SU-DHL-6 (cell line): ENCODE measurements around the gene TMEM151A.

Experiments
- H2AFZ ChIP-seq: fragments of 200-600 bp; sonication (generic); 2 replicates; pipeline ENCODE4 v1.6.1; 2014; ENCODE audit warnings: low read depth, mild to moderate bottlenecking, moderate library complexity, mixed read lengths, antibody characterized with exemption, low read length; ENCODE audit not compliant: severe bottlenecking
- H3F3A ChIP-seq: fragments of 200-600 bp; shearing (Covaris generic); 2 replicates; pipeline ENCODE4 v1.6.0; 2016; ENCODE audit warnings: antibody characterized with exemption, mild to moderate bottlenecking; ENCODE audit not compliant: insufficient read depth
- H3K27ac ChIP-seq: fragments of 200-600 bp; sonication (generic); 2 replicates; pipeline ENCODE4 v1.5.1; 2016; ENCODE audit warnings: low read depth, mild to moderate bottlenecking, low read length, moderate library complexity, mixed read lengths
- H3K27me3 ChIP-seq: fragments of 200-600 bp; sonication (generic), shearing (Covaris generic); 2 replicates; pipeline ENCODE4 v1.6.0; 2014; ENCODE audit warnings: mild to moderate bottlenecking, low read length
- H3K36me3 ChIP-seq: fragments of 200-600 bp; sonication (generic); 2 replicates; pipeline ENCODE4 v1.6.1; 2014; ENCODE audit warnings: mild to moderate bottlenecking, low read length, mixed read lengths
- H3K4me2 ChIP-seq: fragments of 300-600, 200-600 bp; shearing (Covaris generic), sonication (generic); 2 replicates; pipeline ENCODE4 v1.6.0; 2014; ENCODE audit warnings: low read length, low read depth, mild to moderate bottlenecking; ENCODE audit not compliant: poor library complexity, severe bottlenecking
- H3K4me3 ChIP-seq: fragments of 200-600 bp; sonication (generic); 2 replicates; pipeline ENCODE4 v1.5.1; 2014; ENCODE audit warnings: antibody characterized with exemption, low read length, mild to moderate bottlenecking, mixed read lengths; ENCODE audit not compliant: insufficient read depth, poor library complexity, severe bottlenecking
- H3K79me2 ChIP-seq: fragments of 200-600 bp; sonication (generic); 2 replicates; pipeline ENCODE4 v1.6.1; 2014; ENCODE audit warnings: mild to moderate bottlenecking, low read length, moderate library complexity; ENCODE audit not compliant: insufficient read depth
- H3K9ac ChIP-seq: fragments of 200-600 bp; sonication (generic); 2 replicates; pipeline ENCODE4 v1.7.0; 2014; ENCODE audit warnings: mild to moderate bottlenecking, low read length
- H3K9me2 ChIP-seq: fragments of 200-600 bp; sonication (generic); replicated peaks from 2 replicates; pipeline ENCODE4 v1.6.1; 2014; ENCODE audit warnings: low read length; ENCODE audit not compliant: insufficient read depth
- H3K9me3 ChIP-seq: fragments of 200-600 bp; sonication (generic); 2 replicates; pipeline ENCODE4 v1.6.1; 2014; ENCODE audit warnings: low read length, mixed read lengths; ENCODE audit not compliant: insufficient read depth
- H4K20me1 ChIP-seq: fragments of 200-600 bp; sonication (generic); 2 replicates; pipeline ENCODE4 v1.6.1; 2014; ENCODE audit warnings: low read depth, mild to moderate bottlenecking, antibody characterized with exemption, low read length, moderate library complexity, mixed read lengths
- CTCF ChIP-seq: fragments of 200-600 bp; sonication (generic); IDR thresholded peaks from one replicate; pipeline ENCODE4 v1.5.1; 2017; ENCODE audit warnings: antibody characterized with exemption, mild to moderate bottlenecking, low read length, moderate library complexity; ENCODE audit not compliant: insufficient read depth, poor library complexity, severe bottlenecking
- EZH2phosphoT487 ChIP-seq: fragments of 200-600 bp; sonication (generic), shearing (Covaris generic); conservative IDR thresholded peaks from 2 replicates; pipeline ENCODE4 v1.6.1; 2018; ENCODE audit warnings: mild to moderate bottlenecking, antibody characterized with exemption, low read length, moderate library complexity, mixed read lengths

The TMEM151A gene

DNA sequence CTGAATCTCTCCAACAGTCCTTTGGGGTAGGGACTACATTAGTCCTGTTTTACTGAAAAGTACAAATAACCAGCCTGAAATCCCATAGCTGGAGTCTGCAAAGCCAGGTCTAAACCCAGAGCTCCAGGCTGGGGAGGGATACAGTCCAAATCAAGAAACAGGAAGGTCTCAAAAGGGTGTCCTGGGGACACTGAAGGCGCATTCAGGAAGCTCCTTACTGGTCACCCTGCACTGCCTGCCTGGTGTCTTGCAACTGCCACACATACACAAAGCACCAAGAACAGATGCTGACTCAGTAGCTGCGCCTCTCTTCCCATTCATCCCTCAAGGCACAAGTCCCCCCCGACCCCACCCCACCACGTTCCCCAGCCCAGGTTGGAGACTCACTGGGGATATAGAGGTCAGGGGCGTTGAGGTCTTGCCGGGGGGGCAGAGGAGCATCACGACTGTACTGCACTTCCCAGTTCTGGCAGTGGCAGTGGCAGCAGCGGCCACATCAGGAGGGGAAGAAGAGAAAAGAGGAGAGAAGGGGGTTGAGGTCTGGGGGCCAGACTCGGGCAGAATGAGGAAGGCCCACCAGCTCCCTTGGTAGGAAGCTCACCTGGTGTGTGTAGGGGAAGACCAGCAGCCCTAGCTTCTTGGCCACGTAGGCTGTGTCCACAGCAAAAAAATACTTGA lies 4.3 kb upstream of the TMEM151A start:
- no peaks in the 10 kb centered on the region for H3K9me2 ChIP-seq
- peak overlapping the region; percentile 84; the same call in 1 of the 2 replicates for H3K9ac ChIP-seq
- no peak for TF ChIP-seq EZH2phosphoT487
- H3F3A ChIP-seq: no peaks in the 10 kb centered on the region
- no peak overlapping the region for H2AFZ ChIP-seq
- H4K20me1 ChIP-seq: no peaks in the 10 kb centered on the region
- H3K27ac ChIP-seq: no peak overlapping the region
- peak overlapping the region; percentile 69 for H3K4me2 ChIP-seq
- H3K9me3 ChIP-seq: no peaks in the 10 kb centered on the region
- H3K36me3 ChIP-seq: no peaks in the 10 kb centered on the region
- H3K4me3 ChIP-seq: no peak overlapping the region
- H3K79me2 ChIP-seq: no peaks in the 10 kb centered on the region
- H3K27me3 ChIP-seq: no peaks in the 10 kb centered on the region

DNA sequence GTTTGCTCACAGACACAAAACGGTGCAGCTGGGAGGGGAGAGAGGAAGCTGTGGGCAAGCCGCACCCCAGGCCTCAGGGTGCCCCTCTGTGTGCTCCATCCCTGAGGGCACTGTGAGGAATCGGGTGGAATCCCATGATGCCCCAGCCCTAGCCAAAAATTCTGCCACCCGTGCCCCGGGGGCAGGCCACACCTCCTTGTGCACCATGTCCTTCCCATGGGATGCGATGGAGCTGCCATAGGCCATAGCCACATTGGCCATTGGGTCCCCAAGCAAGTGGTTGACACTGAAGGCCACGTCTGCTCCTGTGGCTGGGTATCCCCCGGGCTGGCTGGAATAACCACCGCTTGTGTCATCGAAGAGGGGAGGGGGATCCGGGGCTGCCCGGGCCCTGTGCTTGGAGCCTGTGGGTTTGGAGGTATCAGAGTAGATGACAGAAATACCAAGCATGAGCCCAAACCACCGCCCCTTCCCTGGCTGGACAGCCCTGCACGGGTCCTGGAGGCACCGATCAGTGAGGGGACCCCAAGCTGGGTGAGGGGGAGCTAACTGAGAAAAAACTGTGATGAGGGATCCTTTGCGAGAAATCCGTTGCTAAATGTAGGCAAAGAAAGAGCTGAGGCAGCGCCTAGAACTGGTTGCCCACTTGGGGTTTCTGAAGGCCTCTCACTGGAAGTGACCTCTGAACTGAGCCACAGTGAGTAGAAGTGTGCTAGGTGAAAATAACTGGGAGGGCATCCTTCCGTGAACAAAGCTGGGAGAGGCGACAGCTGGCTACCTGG lies 3.6 kb upstream of the TMEM151A start:
- no peaks in the 10 kb centered on the region for H4K20me1 ChIP-seq
- H3F3A ChIP-seq: no peaks in the 10 kb centered on the region
- no peaks in the 10 kb centered on the region for H3K9me2 ChIP-seq
- H3K79me2 ChIP-seq: no peaks in the 10 kb centered on the region
- no peaks in the 10 kb centered on the region for H3K9me3 ChIP-seq
- H3K4me3 ChIP-seq: peak overlapping the region; percentile 72
- H3K27ac ChIP-seq: no peak overlapping the region
- H3K9ac ChIP-seq: peak overlapping the region; percentile 84
- peak overlapping the region; percentile 57 for H2AFZ ChIP-seq
- H3K4me2 ChIP-seq: peak overlapping the region; percentile 69
- no peak for TF ChIP-seq EZH2phosphoT487
- no peak for TF ChIP-seq CTCF
- H3K27me3 ChIP-seq: no peaks in the 10 kb centered on the region
- H3K36me3 ChIP-seq: no peaks in the 10 kb centered on the region

DNA sequence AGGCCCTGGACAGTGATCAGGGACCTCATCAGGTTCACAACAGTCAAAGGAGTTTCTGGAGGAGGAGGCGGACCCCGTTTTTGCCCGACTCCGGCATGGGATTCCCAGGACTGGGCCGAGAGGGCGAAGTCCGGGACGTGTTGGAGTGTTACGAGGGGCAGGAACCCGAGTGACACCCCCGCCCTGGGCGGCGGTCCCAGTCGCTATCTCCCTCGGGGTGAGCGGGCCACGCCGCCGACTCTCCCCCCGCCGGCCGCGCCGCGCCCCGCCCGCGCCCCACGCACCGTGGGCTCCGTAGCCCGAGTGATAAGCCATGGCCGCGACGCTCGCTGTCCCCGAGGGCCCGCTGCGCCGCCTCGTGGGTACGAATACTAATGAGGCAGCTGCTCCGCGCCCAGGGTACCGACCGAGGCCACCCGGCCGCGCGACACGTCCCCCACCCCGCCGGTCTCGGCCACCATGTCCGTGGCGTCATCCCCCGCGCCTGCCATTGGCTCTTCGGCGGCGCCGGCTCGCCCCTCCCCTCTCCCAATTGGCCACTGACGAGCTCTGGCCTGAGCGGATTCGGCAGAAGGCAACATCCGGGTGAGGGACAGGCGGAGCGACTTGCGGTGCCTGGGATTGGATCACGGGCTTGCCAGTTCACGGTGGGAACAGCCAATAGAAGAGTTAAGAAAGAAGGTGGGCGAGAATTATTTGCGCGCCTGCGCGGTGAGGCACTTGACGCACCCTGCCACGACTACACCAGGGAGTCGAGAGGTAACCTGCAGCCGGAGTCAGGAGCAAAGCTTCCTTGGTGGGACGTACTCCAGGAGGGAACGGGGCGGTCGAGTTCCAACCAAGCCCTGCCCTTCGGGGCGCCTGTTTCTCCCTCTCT lies 2.8 kb upstream of the TMEM151A start, which contains the start of gene YIF1A:
YIF1A (minus strand) TSS at position 473 of the 877 bp plus-strand sequence; CDS start at position 315, 158 bp downstream.
- no peak for TF ChIP-seq CTCF
- TF ChIP-seq EZH2phosphoT487: no peak
- Histone ChIP-seq H3K27me3 (no peaks in the 10 kb centered on the region), H3F3A (no peaks in the 10 kb centered on the region), H2AFZ (peak within 1 kb of the TSS; percentile 76), H3K4me3 (peak within 1 kb of the TSS; percentile 72), H4K20me1 (no peaks in the 10 kb centered on the region), H3K4me2 (peak within 1 kb of the TSS; percentile 69), H3K36me3 (no peaks in the 10 kb centered on the region), H3K27ac (no peak within 1 kb of the TSS), H3K9me2 (no peaks in the 10 kb centered on the region), H3K9me3 (no peaks in the 10 kb centered on the region), H3K79me2 (no peaks in the 10 kb centered on the region), H3K9ac (peak within 1 kb of the TSS; percentile 84)
